ENCODE results near the gene PLEKHG4B. TPM values are rescaled to one million over a fixed set of nuclear protein-coding genes. Genes with fewer than 3 reads are reported as not detected.

The PLEKHG4B gene
- total and polyA plus RNA-seq, 4 experiments from 2014 or later: not detected

GRCh38 chr5:92401-93220, 643 bp downstream of the PLEKHG4B start:
- H3K4me1 ChIP-seq (ENCODE audit: insufficient read depth, low read length): no peaks in the 10 kb centered on the region
- H3K9me3 Mint-ChIP-seq: peaks cover 0 to 2% (median 0%) of the 10 kb centered on the region in 8 donors
- H3K4me1 Mint-ChIP-seq: peaks cover 1 to 8% (median 5%) of the 10 kb centered on the region in 4 donors
- H3K27me3 ChIP-seq (ENCODE audit: insufficient read depth, low read length): peaks cover 16% of the 10 kb centered on the region
- H3K4me3 Mint-ChIP-seq: peak overlapping the region in 3 of 8 donors; percentile 17 to 61 (median 47)
- ChIA-PET POLR2A (ENCODE audit: partially characterized antibody) (no interaction called here), CTCF (ENCODE audit: partially characterized antibody) (no interaction called here)
- no peaks in the 10 kb centered on the region for H3K9me3 ChIP-seq (ENCODE audit: control insufficient read depth in 1 of 2, low read length in 2 of 2)
- no peak overlapping the region for H3K4me3 ChIP-seq (ENCODE audit: low read length in 2 of 2)
- no peak overlapping the region for H3K27ac ChIP-seq (ENCODE audit: low read depth, low read length)
- intact Hi-C loops (cut with micrococcal nuclease): no loop called here
- H3K27ac Mint-ChIP-seq: no peak overlapping the region
- H3K27me3 Mint-ChIP-seq: peaks cover 51 to 53% of the 10 kb centered on the region in 2 donors
- H3K36me3 Mint-ChIP-seq: no peaks in the 10 kb centered on the region
- no peak for DNase-seq
- no peaks in the 10 kb centered on the region for H3K36me3 ChIP-seq (ENCODE audit: insufficient read depth, low read length)

- ChIA-PET POLR2A (ENCODE audit: partially characterized antibody) (no interaction called here), CTCF (ENCODE audit: partially characterized antibody) (no interaction called here)
- no peak overlapping the region for H3K27ac ChIP-seq (ENCODE audit: low read depth, low read length)
- Mint-ChIP-seq H3K27me3 (peaks cover 49 to 56% of the 10 kb centered on the region in 2 donors), H3K27ac (no peak overlapping the region), H3K9me3 (peaks cover 0 to 3% (median 0%) of the 10 kb centered on the region in 8 donors), H3K4me3 (no peak overlapping the region), H3K36me3 (no peaks in the 10 kb centered on the region), H3K4me1 (peaks cover 1 to 8% (median 5%) of the 10 kb centered on the region in 4 donors)
- H3K36me3 ChIP-seq (ENCODE audit: insufficient read depth, low read length): no peaks in the 10 kb centered on the region
- H3K27me3 ChIP-seq (ENCODE audit: insufficient read depth, low read length): peaks cover 16% of the 10 kb centered on the region
- no peaks in the 10 kb centered on the region for H3K4me1 ChIP-seq (ENCODE audit: insufficient read depth, low read length)
- H3K9me3 ChIP-seq (ENCODE audit: control insufficient read depth in 1 of 2, low read length in 2 of 2): no peaks in the 10 kb centered on the region
- DNase-seq: no peak
- H3K4me3 ChIP-seq (ENCODE audit: low read length in 2 of 2): no peak overlapping the region
- intact Hi-C loops (cut with micrococcal nuclease): no loop called here
Observed at GRCh38 chr5:93221-93980, 1.4 kb downstream of the PLEKHG4B start.

GRCh38 chr5:94113-94892, 2.3 kb downstream of the PLEKHG4B start:
- Histone ChIP-seq H3K4me3 (ENCODE audit: low read length in 2 of 2) (no peak overlapping the region), H3K27ac (ENCODE audit: low read depth, low read length) (no peak overlapping the region), H3K9me3 (ENCODE audit: control insufficient read depth in 1 of 2, low read length in 2 of 2) (no peaks in the 10 kb centered on the region), H3K27me3 (ENCODE audit: insufficient read depth, low read length) (peaks cover 16% of the 10 kb centered on the region), H3K36me3 (ENCODE audit: insufficient read depth, low read length) (no peaks in the 10 kb centered on the region), H3K4me1 (ENCODE audit: insufficient read depth, low read length) (no peaks in the 10 kb centered on the region)
- Mint-ChIP-seq H3K27me3 (peaks cover 45 to 51% of the 10 kb centered on the region in 2 donors), H3K4me3 (no peak overlapping the region), H3K4me1 (peaks cover 1 to 8% (median 5%) of the 10 kb centered on the region in 4 donors), H3K27ac (no peak overlapping the region), H3K9me3 (peaks cover 0 to 3% (median 0%) of the 10 kb centered on the region in 8 donors), H3K36me3 (no peaks in the 10 kb centered on the region)
- POLR2A ChIA-PET (ENCODE audit: partially characterized antibody): no interaction called here
- DNase-seq: no peak
- CTCF ChIA-PET (ENCODE audit: partially characterized antibody): no interaction called here
- intact Hi-C loops (cut with micrococcal nuclease): no loop called here

GRCh38 chr5:95241-95980, 3.4 kb downstream of the PLEKHG4B start:
- no peak for DNase-seq
- no peaks in the 10 kb centered on the region for H3K36me3 ChIP-seq (ENCODE audit: insufficient read depth, low read length)
- Mint-ChIP-seq H3K36me3 (no peaks in the 10 kb centered on the region), H3K27me3 (peaks cover 44 to 47% of the 10 kb centered on the region in 2 donors), H3K4me3 (no peak overlapping the region), H3K27ac (no peak overlapping the region), H3K4me1 (peaks cover 1 to 8% (median 5%) of the 10 kb centered on the region in 4 donors), H3K9me3 (peaks cover 0 to 3% (median 0%) of the 10 kb centered on the region in 8 donors)
- no peak overlapping the region for H3K27ac ChIP-seq (ENCODE audit: low read depth, low read length)
- H3K9me3 ChIP-seq (ENCODE audit: control insufficient read depth in 1 of 2, low read length in 2 of 2): no peaks in the 10 kb centered on the region
- intact Hi-C loops (cut with micrococcal nuclease): no loop called here
- H3K4me1 ChIP-seq (ENCODE audit: insufficient read depth, low read length): no peaks in the 10 kb centered on the region
- H3K27me3 ChIP-seq (ENCODE audit: insufficient read depth, low read length): peaks cover 22% of the 10 kb centered on the region
- POLR2A ChIA-PET (ENCODE audit: partially characterized antibody): no interaction called here
- CTCF ChIA-PET (ENCODE audit: partially characterized antibody): no interaction called here
- H3K4me3 ChIP-seq (ENCODE audit: low read length in 2 of 2): no peak overlapping the region

GRCh38 chr5:96976-97660, 5.2 kb downstream of the PLEKHG4B start:
- Histone ChIP-seq H3K36me3 (ENCODE audit: insufficient read depth, low read length) (no peaks in the 10 kb centered on the region), H3K4me1 (ENCODE audit: insufficient read depth, low read length) (no peaks in the 10 kb centered on the region), H3K4me3 (ENCODE audit: low read length in 2 of 2) (no peak overlapping the region), H3K27me3 (ENCODE audit: insufficient read depth, low read length) (peaks cover 22% of the 10 kb centered on the region), H3K9me3 (ENCODE audit: control insufficient read depth in 1 of 2, low read length in 2 of 2) (no peaks in the 10 kb centered on the region), H3K27ac (ENCODE audit: low read depth, low read length) (no peak overlapping the region)
- POLR2A ChIA-PET (ENCODE audit: partially characterized antibody): no interaction called here
- Mint-ChIP-seq H3K36me3 (no peaks in the 10 kb centered on the region), H3K27me3 (peaks cover 34 to 37% of the 10 kb centered on the region in 2 donors), H3K27ac (peak overlapping the region in 1 of 7 donors; percentile 6), H3K9me3 (peaks cover 0 to 3% (median 0%) of the 10 kb centered on the region in 8 donors), H3K4me3 (no peak overlapping the region), H3K4me1 (no peaks in the 10 kb centered on the region)
- CTCF ChIA-PET (ENCODE audit: partially characterized antibody): no interaction called here
- DNase-seq: no peak
- intact Hi-C loops (cut with micrococcal nuclease): no loop called here

GRCh38 chr5:99815-100214, 7.8 kb downstream of the PLEKHG4B start:
- POLR2A ChIA-PET (ENCODE audit: partially characterized antibody): no interaction called here
- CTCF ChIA-PET (ENCODE audit: partially characterized antibody): no interaction called here
- Histone ChIP-seq H3K27ac (ENCODE audit: low read depth, low read length) (no peak overlapping the region), H3K4me1 (ENCODE audit: insufficient read depth, low read length) (no peaks in the 10 kb centered on the region), H3K36me3 (ENCODE audit: insufficient read depth, low read length) (no peaks in the 10 kb centered on the region), H3K27me3 (ENCODE audit: insufficient read depth, low read length) (peaks cover 6% of the 10 kb centered on the region), H3K4me3 (ENCODE audit: low read length in 2 of 2) (no peak overlapping the region), H3K9me3 (ENCODE audit: control insufficient read depth in 1 of 2, low read length in 2 of 2) (no peaks in the 10 kb centered on the region)
- H3K27me3 Mint-ChIP-seq: peaks cover 23 to 31% of the 10 kb centered on the region in 2 donors
- intact Hi-C loops (cut with micrococcal nuclease): no loop called here
- H3K36me3 Mint-ChIP-seq: no peaks in the 10 kb centered on the region
- no peak overlapping the region for H3K4me3 Mint-ChIP-seq
- peaks cover 0 to 5% (median 0%) of the 10 kb centered on the region in 8 donors for H3K9me3 Mint-ChIP-seq
- H3K27ac Mint-ChIP-seq: no peak overlapping the region
- no peaks in the 10 kb centered on the region for H3K4me1 Mint-ChIP-seq
- no peak for DNase-seq

Data from CD4-positive, alpha-beta memory T cell (primary cell).